ENCODE data around the gene DIP2C.

Gene DIP2C

GRCh38 chr10:494149-494542, 195.3 kb downstream of the DIP2C start:
- DNase-seq (ENCODE audit: low read depth): no peak

- DNase-seq (ENCODE audit: low read depth): no peak
Measured at GRCh38 chr10:493391-494148, 195.9 kb downstream of the DIP2C start.

- DNase-seq (ENCODE audit: low read depth): no peak
Measured at GRCh38 chr10:492836-493235, 196.6 kb downstream of the DIP2C start.

GRCh38 chr10:491667-492424, 197.6 kb downstream of the DIP2C start:
- DNase-seq (ENCODE audit: low read depth): no peak

GRCh38 chr10:490891-491571, 198.4 kb downstream of the DIP2C start:
- DNase-seq (ENCODE audit: low read depth): no peak

GRCh38 chr10:490256-490655, 199.2 kb downstream of the DIP2C start:
- DNase-seq (ENCODE audit: low read depth): no peak

- DNase-seq (ENCODE audit: low read depth): no peak
Measured at GRCh38 chr10:489330-489729, 200.1 kb downstream of the DIP2C start.

GRCh38 chr10:488933-489215, 200.6 kb downstream of the DIP2C start:
- DNase-seq (ENCODE audit: low read depth): no peak

GRCh38 chr10:488081-488932, 201.2 kb downstream of the DIP2C start:
- no peak for DNase-seq (ENCODE audit: low read depth)

GRCh38 chr10:486666-487322, 202.7 kb downstream of the DIP2C start:
- no peak for DNase-seq (ENCODE audit: low read depth)

GRCh38 chr10:486206-486605, 203.3 kb downstream of the DIP2C start:
- no peak for DNase-seq (ENCODE audit: low read depth)

GRCh38 chr10:485776-486175, 203.7 kb downstream of the DIP2C start:
- no peak for DNase-seq (ENCODE audit: low read depth)

- no peak for DNase-seq (ENCODE audit: low read depth)
Measured at GRCh38 chr10:484925-485661, 204.4 kb downstream of the DIP2C start.

- no peak for DNase-seq (ENCODE audit: low read depth)
Measured at GRCh38 chr10:484441-484924, 205.0 kb downstream of the DIP2C start.

- no peak for DNase-seq (ENCODE audit: low read depth)
Measured at GRCh38 chr10:483261-483660, 206.2 kb downstream of the DIP2C start.

- DNase-seq (ENCODE audit: low read depth): no peak
Measured at GRCh38 chr10:482848-483247, 206.6 kb downstream of the DIP2C start.

GRCh38 chr10:482051-482501, 207.4 kb downstream of the DIP2C start:
- no peak for DNase-seq (ENCODE audit: low read depth)

- no peak for DNase-seq (ENCODE audit: low read depth)
Measured at GRCh38 chr10:481628-482027, 207.8 kb downstream of the DIP2C start.

GRCh38 chr10:480928-481552, 208.4 kb downstream of the DIP2C start:
- DNase-seq (ENCODE audit: low read depth): no peak

- no peak for DNase-seq (ENCODE audit: low read depth)
Measured at GRCh38 chr10:480498-480927, 209.0 kb downstream of the DIP2C start.

Data from stimulated activated CD8-positive, alpha-beta memory T cell treated with anti-CD3 and anti-CD28 coated beads, Interleukin-12 subunit alpha, Interleukin-12 subunit beta, amount 100 ng/mL, for 1 hour (primary cell).